H9 (cell line): ENCODE measurements around the gene PLEKHA8. TPM values are rescaled to one million over a fixed set of nuclear protein-coding genes. Genes with fewer than 3 reads are reported as not detected.

ENCODE experiments used
- DNase-seq: peaks from one replicate; pipeline ENCODE4 v3.0.0-alpha.2; 2017
- H2AFZ ChIP-seq: one replicate; pipeline ENCODE4 v1.6.1; 2013; ENCODE audit warnings: mild to moderate bottlenecking, low read length, control low read depth, moderate library complexity
- H2AK5ac ChIP-seq: 2 replicates; pipeline ENCODE4 v1.6.1; 2013; ENCODE audit warnings: low read length, control low read depth, mixed read lengths; ENCODE audit not compliant: insufficient read length
- H2BK120ac ChIP-seq: one replicate; pipeline ENCODE4 v1.6.1; 2013; ENCODE audit warnings: low read depth, mild to moderate bottlenecking, low read length, control low read depth, inconsistent platforms; ENCODE audit not compliant: poor library complexity, severe bottlenecking
- H2BK12ac ChIP-seq: 2 replicates; pipeline ENCODE4 v1.6.1; 2013; ENCODE audit warnings: low read length, control low read depth, mixed read lengths, low read depth; ENCODE audit not compliant: insufficient read length
- H2BK15ac ChIP-seq: 2 replicates; pipeline ENCODE4 v1.6.1; 2013; ENCODE audit warnings: low read depth, low read length, control low read depth
- H2BK20ac ChIP-seq: one replicate; pipeline ENCODE4 v1.6.1; 2013; ENCODE audit warnings: low read depth, mild to moderate bottlenecking, low read length, control low read depth, inconsistent platforms; ENCODE audit not compliant: poor library complexity, severe bottlenecking
- H2BK5ac ChIP-seq: 2 replicates; pipeline ENCODE4 v1.6.1; 2013; ENCODE audit warnings: low read length, control low read depth, mixed read lengths; ENCODE audit not compliant: insufficient read length
- H3K14ac ChIP-seq: 2 replicates; pipeline ENCODE4 v1.6.1; 2013; ENCODE audit warnings: low read length, control low read depth; ENCODE audit not compliant: insufficient read depth
- H3K18ac ChIP-seq: 2 replicates; pipeline ENCODE4 v1.6.1; 2013; ENCODE audit warnings: low read depth, mild to moderate bottlenecking, mixed read lengths, low read length, control low read depth; ENCODE audit not compliant: insufficient read length
- H3K23ac ChIP-seq: 2 replicates; pipeline ENCODE4 v1.6.1; 2013; ENCODE audit warnings: low read length, control low read depth, mixed read lengths, low read depth; ENCODE audit not compliant: insufficient read length
- H3K23me2 ChIP-seq: 2 replicates; pipeline ENCODE4 v1.6.1; 2013; ENCODE audit warnings: low read depth, mild to moderate bottlenecking, mixed read lengths, low read length, control low read depth; ENCODE audit not compliant: insufficient read length, poor library complexity, severe bottlenecking
- H3K27ac ChIP-seq: 2 replicates; pipeline ENCODE4 v1.5.1; 2013; ENCODE audit warnings: low read length, control low read depth, mixed read lengths, low read depth; ENCODE audit not compliant: insufficient read length
- H3K27me3 ChIP-seq: 2 replicates; pipeline ENCODE4 v1.6.1; 2013; ENCODE audit warnings: low read length, control low read depth, inconsistent platforms; ENCODE audit not compliant: insufficient read depth
- H3K4ac ChIP-seq: 2 replicates; pipeline ENCODE4 v1.6.1; 2013; ENCODE audit warnings: low read depth, mild to moderate bottlenecking, control low read depth, inconsistent platforms, low read length, moderate library complexity
- H3K4me1 ChIP-seq: 2 replicates; pipeline ENCODE4 v1.6.1; 2013; ENCODE audit warnings: low read length, control low read depth, inconsistent platforms; ENCODE audit not compliant: insufficient read depth
- H3K4me2 ChIP-seq: 2 replicates; pipeline ENCODE4 v1.6.1; 2013; ENCODE audit warnings: low read length, control low read depth, mixed read lengths; ENCODE audit not compliant: insufficient read length, insufficient read depth
- H3K56ac ChIP-seq: 2 replicates; pipeline ENCODE4 v1.6.1; 2013; ENCODE audit warnings: low read depth, mild to moderate bottlenecking, mixed read lengths, low read length, control low read depth; ENCODE audit not compliant: insufficient read length
- H3K79me1 ChIP-seq: 2 replicates; pipeline ENCODE4 v1.6.1; 2013; ENCODE audit warnings: low read depth, mild to moderate bottlenecking, moderate library complexity, low read length, control low read depth, inconsistent platforms; ENCODE audit not compliant: insufficient read depth, poor library complexity, severe bottlenecking
- H3K79me2 ChIP-seq: 2 replicates; pipeline ENCODE4 v1.6.1; 2013; ENCODE audit warnings: low read length, control low read depth, inconsistent platforms; ENCODE audit not compliant: insufficient read depth
- H3K9ac ChIP-seq: 2 replicates; pipeline ENCODE4 v1.6.1; 2013; ENCODE audit warnings: low read length, control low read depth, mixed read lengths; ENCODE audit not compliant: insufficient read length; ENCODE audit errors: extremely low read depth
- H3K9me3 ChIP-seq: one replicate; pipeline ENCODE4 v1.6.1; 2013; ENCODE audit warnings: low read depth, low read length, inconsistent platforms; ENCODE audit not compliant: control insufficient read depth
- H3T11ph ChIP-seq: one replicate; pipeline ENCODE4 v1.6.1; 2013; ENCODE audit warnings: mild to moderate bottlenecking, low read length, control low read depth, inconsistent platforms
- H4K20me1 ChIP-seq: one replicate; pipeline ENCODE4 v1.6.1; 2013; ENCODE audit not compliant: control insufficient read depth, insufficient read length, insufficient read depth
- H4K5ac ChIP-seq: 2 replicates; pipeline ENCODE4 v1.6.1; 2013; ENCODE audit warnings: low read depth, mild to moderate bottlenecking, mixed read lengths, low read length, control low read depth; ENCODE audit not compliant: insufficient read length
- H4K8ac ChIP-seq: replicated peaks from 2 replicates; pipeline ENCODE4 v1.6.1; 2013; ENCODE audit warnings: low read length, control low read depth, mixed read lengths, low read depth; ENCODE audit not compliant: insufficient read length
- H4K91ac ChIP-seq: 2 replicates; pipeline ENCODE4 v1.6.1; 2013; ENCODE audit warnings: low read depth, mild to moderate bottlenecking, moderate library complexity, mixed read lengths, low read length, control low read depth; ENCODE audit not compliant: insufficient read length
- H3K27ac Mint-ChIP-seq, 3 experiments: 2 replicates in 2 of 3; 3 replicates in 1 of 3; pipeline ENCODE4 v1.8.0; 2020 to 2021; ENCODE audit warnings: mixed read lengths in 3 of 3, mild to moderate bottlenecking in 1 of 3, moderate library complexity in 1 of 3
- H3K27me3 Mint-ChIP-seq: 2 replicates; pipeline ENCODE4 v1.8.0; 2021; ENCODE audit warnings: low read depth, mild to moderate bottlenecking, moderate library complexity, mixed read lengths
- H3K36me3 Mint-ChIP-seq, 3 experiments: 2 replicates in 2 of 3; 3 replicates in 1 of 3; pipeline ENCODE4 v1.8.0; 2020 to 2021; ENCODE audit warnings: low read depth in 3 of 3, mixed read lengths in 3 of 3; ENCODE audit not compliant: insufficient read depth in 1 of 3
- H3K4me1 Mint-ChIP-seq, 2 experiments: 2 replicates each; pipeline ENCODE4 v1.8.0; 2020; ENCODE audit warnings: mixed read lengths in 2 of 2
- H3K4me3 Mint-ChIP-seq, 2 experiments: 2 replicates in 1 of 2; 3 replicates in 1 of 2; pipeline ENCODE4 v1.8.0; 2020 to 2021; ENCODE audit warnings: mild to moderate bottlenecking in 2 of 2, mixed read lengths in 2 of 2, moderate library complexity in 1 of 2
- H3K9me3 Mint-ChIP-seq, 2 experiments: 2 replicates in 1 of 2; 3 replicates in 1 of 2; pipeline ENCODE4 v1.8.0; 2020; ENCODE audit warnings: mild to moderate bottlenecking in 2 of 2, mixed read lengths in 2 of 2, moderate library complexity in 1 of 2
- CTCF ChIP-seq: fragments of 200-600 bp; sonication (generic); conservative IDR thresholded peaks from 3 replicates; pipeline ENCODE4 v1.8.0; 2021; ENCODE audit warnings: antibody characterized with exemption, mild to moderate bottlenecking
- WGBS: extraction: QIAGEN DNeasy Blood & Tissue Kit; methylation state at CpG from one replicate; pipeline ENCODE4 v1.1.7; 2013; ENCODE audit warnings: missing lambda C conversion rate, low lambda C conversion rate, mixed read lengths; ENCODE audit not compliant: insufficient read length; ENCODE audit errors: extremely low coverage; 5-methylcytosine and 5-hydroxymethylcytosine counted together
- total RNA-seq: library from RNA; stranded (reverse); gene quantifications from 2 replicates; pipeline ENCODE4 v1.2.1, GENCODE V29; 2021

The PLEKHA8 gene
- total RNA-seq, 1 experiment from 2014 or later: 37.0 TPM

GRCh38 chr7:30157204-30157603 is 129.0 kb downstream of the PLEKHA8 start:
- no peaks in the 10 kb centered on the region for H3K23me2 ChIP-seq
- no peak overlapping the region for H3K4ac ChIP-seq
- H3K56ac ChIP-seq: no peak overlapping the region
- H2BK120ac ChIP-seq: no peak overlapping the region
- H3K27me3 Mint-ChIP-seq: no peaks in the 10 kb centered on the region
- no peak overlapping the region for H2AFZ ChIP-seq
- TF ChIP-seq CTCF: no peak
- H2BK5ac ChIP-seq: no peak overlapping the region
- no peak overlapping the region for H3K27ac ChIP-seq
- no peak overlapping the region for H3K18ac ChIP-seq
- H2AK5ac ChIP-seq: no peak overlapping the region
- no peak overlapping the region for H3K4me2 ChIP-seq
- no peak overlapping the region for H4K91ac ChIP-seq
- H3K36me3 Mint-ChIP-seq: no peaks in the 10 kb centered on the region
- H3K23ac ChIP-seq: no peak overlapping the region
- H3K27ac Mint-ChIP-seq: 0 out of 7 replicates have a peak overlapping the region, but pooled peaks of 1 of the 3 experiments have one; percentile 9
- no peak overlapping the region for H4K5ac ChIP-seq
- no peaks in the 10 kb centered on the region for H3K9me3 Mint-ChIP-seq
- no CpG with 5 or more reads among the region's 9 CpGs for WGBS
- H3K4me3 Mint-ChIP-seq: no peak overlapping the region
- H3K14ac ChIP-seq: no peak overlapping the region
- no peak overlapping the region for H3K9ac ChIP-seq
- no peaks in the 10 kb centered on the region for H3K79me2 ChIP-seq
- no peaks in the 10 kb centered on the region for H4K20me1 ChIP-seq
- H2BK12ac ChIP-seq: no peak overlapping the region
- H3K27me3 ChIP-seq: no peaks in the 10 kb centered on the region
- peaks cover 30 to 45% of the 10 kb centered on the region in 2 experiments for H3K4me1 Mint-ChIP-seq
- H4K8ac ChIP-seq: no peak overlapping the region
- no peak overlapping the region for H2BK20ac ChIP-seq
- no peak overlapping the region for H3T11ph ChIP-seq
- no peaks in the 10 kb centered on the region for H3K9me3 ChIP-seq
- peaks cover 5% of the 10 kb centered on the region; the same call in 1 of the 2 replicates for H3K4me1 ChIP-seq
- DNase-seq: no peak
- H2BK15ac ChIP-seq: no peak overlapping the region
- H3K79me1 ChIP-seq: no peaks in the 10 kb centered on the region
